H1 (cell line): ENCODE data around the gene MAP3K3. TPM values are rescaled to one million over a fixed set of nuclear protein-coding genes. Genes with fewer than 3 reads are reported as not detected.

Experiments used
- CTCF ChIA-PET: fragments of 300-600 bp; sonication (Branson Sonifier 250); formaldehyde crosslinking; loops from one replicate; lab custom pipeline; 2021; ENCODE audit not compliant: partially characterized antibody; lab: Charles Lee
- POLR2A ChIA-PET: fragments of 300-600 bp; sonication (Branson Sonifier 250); formaldehyde crosslinking; loops from one replicate; lab custom pipeline; 2021; ENCODE audit warnings: inconsistent platforms; ENCODE audit not compliant: partially characterized antibody; lab: Charles Lee
- DNase-seq, 2 experiments: peaks; one replicate each; pipeline versions ENCODE4 v3.0.0 to v3.0.0-alpha.2; 2010 to 2022; ENCODE audit warnings: low spot score in 2 of 2, low read depth in 1 of 2, mixed read lengths in 1 of 2
- FAIRE-seq: peaks from 2 replicates; lab custom pipeline; 2011; peaks lifted over from hg19 to GRCh38; lab: Jason Lieb, UNC
- H2AFZ ChIP-seq: 2 replicates; pipeline ENCODE4 v1.8.1; 2012; ENCODE audit warnings: low read length, inconsistent platforms
- H2AK5ac ChIP-seq: 2 replicates; pipeline ENCODE4 v1.6.1; 2013; ENCODE audit warnings: low read depth, low read length
- H2BK120ac ChIP-seq: replicated peaks from 2 replicates; pipeline ENCODE3; 2013; ENCODE audit warnings: low read depth, low read length, inconsistent platforms
- H2BK12ac ChIP-seq: 2 replicates; pipeline ENCODE4 v1.6.1; 2013; ENCODE audit warnings: low read depth, low read length
- H2BK15ac ChIP-seq: 2 replicates; pipeline ENCODE4 v1.6.1; 2013; ENCODE audit warnings: low read length
- H2BK20ac ChIP-seq: 2 replicates; pipeline ENCODE4 v1.6.1; 2013; ENCODE audit warnings: low read length
- H2BK5ac ChIP-seq: 2 replicates; pipeline ENCODE4 v1.6.1; 2013; ENCODE audit warnings: low read depth, low read length
- H3K14ac ChIP-seq: 2 replicates; pipeline ENCODE4 v1.6.1; 2013; ENCODE audit warnings: inconsistent platforms; ENCODE audit not compliant: insufficient read length
- H3K18ac ChIP-seq: 2 replicates; pipeline ENCODE4 v1.6.1; 2013; ENCODE audit warnings: low read length; ENCODE audit errors: extremely low read depth
- H3K23ac ChIP-seq: 2 replicates; pipeline ENCODE4 v1.6.1; 2013; ENCODE audit warnings: inconsistent platforms; ENCODE audit not compliant: insufficient read length
- H3K23me2 ChIP-seq: 2 replicates; pipeline ENCODE4 v1.6.1; 2013; ENCODE audit warnings: low read depth, low read length
- H3K27ac ChIP-seq: 2 replicates; pipeline ENCODE4 v1.6.1; 2011; ENCODE audit warnings: low read depth, low read length, inconsistent platforms
- H3K27me3 ChIP-seq, 4 experiments: replicated peaks in 1 of 4; 1 replicate in 1 of 4; 2 replicates in 3 of 4; pipeline versions ENCODE4 v1.6.1 to v1.8.1; 2011 to 2013; ENCODE audit warnings: low read length in 3 of 4, mild to moderate bottlenecking in 3 of 4, inconsistent platforms in 2 of 4, mixed read lengths in 2 of 4, moderate library complexity in 1 of 4; ENCODE audit not compliant: control insufficient read depth in 3 of 4, insufficient read depth in 3 of 4; ENCODE audit errors: extremely low read depth in 1 of 4
- H3K36me3 ChIP-seq, 4 experiments: 2 replicates each; pipeline versions ENCODE4 v1.6.1 to v1.8.1; 2011 to 2013; ENCODE audit warnings: mild to moderate bottlenecking in 4 of 4, low read length in 3 of 4, moderate library complexity in 2 of 4, control low read depth in 1 of 4, inconsistent platforms in 1 of 4; ENCODE audit not compliant: insufficient read depth in 4 of 4, control insufficient read depth in 2 of 4
- H3K4ac ChIP-seq: replicated peaks from 2 replicates; pipeline ENCODE3; 2013; ENCODE audit warnings: low read length, low read depth, mixed read lengths, inconsistent platforms; ENCODE audit not compliant: insufficient read length
- H3K4me1 ChIP-seq, 4 experiments: replicated peaks in 1 of 4; 1 replicate in 1 of 4; 2 replicates in 3 of 4; pipeline versions ENCODE4 v1.6.1 to v1.8.1; 2011 to 2013; ENCODE audit warnings: low read length in 3 of 4, inconsistent platforms in 2 of 4, mixed read lengths in 1 of 4; ENCODE audit not compliant: insufficient read depth in 4 of 4, control insufficient read depth in 3 of 4
- H3K4me2 ChIP-seq, 2 experiments: 2 replicates each; pipeline versions ENCODE4 v1.6.1 to v1.8.1; 2011 to 2013; ENCODE audit warnings: low read depth in 2 of 2, low read length in 2 of 2, control low read depth in 1 of 2, inconsistent platforms in 1 of 2, mild to moderate bottlenecking in 1 of 2; ENCODE audit not compliant: insufficient read depth in 1 of 2
- H3K4me3 ChIP-seq, 4 experiments: fragments of 200-600, 300-600 bp in 1 of 4; sonication (generic), shearing (Covaris generic), sonication (Bioruptor Twin) in 1 of 4; 2 replicates each; pipeline versions ENCODE4 v1.5.1 to v1.8.1; 2011 to 2016; ENCODE audit warnings: low read length in 4 of 4, low read depth in 3 of 4, control low read depth in 2 of 4, inconsistent platforms in 2 of 4, mild to moderate bottlenecking in 2 of 4, mixed read lengths in 1 of 4, moderate library complexity in 1 of 4; ENCODE audit not compliant: insufficient read depth in 2 of 4; ENCODE audit errors: extremely low read depth in 1 of 4
- H3K56ac ChIP-seq: replicated peaks from 2 replicates; pipeline ENCODE3; 2013; ENCODE audit warnings: low read depth, mild to moderate bottlenecking, mixed read lengths, low read length, inconsistent platforms; ENCODE audit not compliant: insufficient read length
- H3K79me1 ChIP-seq: 2 replicates; pipeline ENCODE4 v1.6.1; 2013; ENCODE audit warnings: low read depth, low read length, control low read depth
- H3K79me2 ChIP-seq, 2 experiments: 2 replicates each; pipeline versions ENCODE4 v1.6.1 to v1.8.1; 2012 to 2013; ENCODE audit warnings: low read length in 2 of 2, mild to moderate bottlenecking in 2 of 2, inconsistent platforms in 1 of 2; ENCODE audit not compliant: insufficient read depth in 2 of 2, control insufficient read depth in 1 of 2
- H3K9ac ChIP-seq, 4 experiments: replicated peaks in 1 of 4; 1 replicate in 1 of 4; 2 replicates in 3 of 4; pipeline versions ENCODE4 v1.6.1 to v1.8.1; 2011 to 2013; ENCODE audit warnings: low read depth in 3 of 4, low read length in 3 of 4, control low read depth in 2 of 4, mild to moderate bottlenecking in 2 of 4, moderate library complexity in 2 of 4, inconsistent platforms in 1 of 4; ENCODE audit errors: extremely low read depth in 1 of 4
- H3K9me3 ChIP-seq, 2 experiments: 2 replicates each; pipeline versions ENCODE4 v1.6.1 to v1.8.1; 2012 to 2013; ENCODE audit warnings: mild to moderate bottlenecking in 2 of 2, moderate library complexity in 2 of 2, control low read depth in 1 of 2, inconsistent platforms in 1 of 2, low read depth in 1 of 2, low read length in 1 of 2, mixed read lengths in 1 of 2; ENCODE audit not compliant: insufficient read depth in 2 of 2
- H4K20me1 ChIP-seq, 2 experiments: replicated peaks in 1 of 2; 2 replicates each; pipeline versions ENCODE3 to v1.8.1; 2011 to 2013; ENCODE audit warnings: inconsistent platforms in 2 of 2, low read length in 2 of 2, mild to moderate bottlenecking in 1 of 2; ENCODE audit not compliant: insufficient read depth in 2 of 2, control insufficient read depth in 1 of 2
- H4K5ac ChIP-seq: 2 replicates; pipeline ENCODE4 v1.6.1; 2013; ENCODE audit warnings: low read length, low read depth, mixed read lengths, inconsistent platforms; ENCODE audit not compliant: insufficient read length
- H4K8ac ChIP-seq: 2 replicates; pipeline ENCODE4 v1.8.0; 2013; ENCODE audit warnings: mild to moderate bottlenecking, moderate library complexity, low read length, inconsistent platforms; ENCODE audit not compliant: insufficient read depth; ENCODE audit errors: extremely low read depth
- H4K91ac ChIP-seq: replicated peaks from 2 replicates; pipeline ENCODE3; 2013; ENCODE audit warnings: low read length, mixed read lengths, inconsistent platforms; ENCODE audit not compliant: insufficient read length
- BCL11A ChIP-seq, 2 experiments: IDR thresholded peaks; one replicate each; pipeline ENCODE4 v1.6.1; 2011; ENCODE audit warnings: low read depth in 2 of 2, low read length in 2 of 2, mild to moderate bottlenecking in 2 of 2
- CBX5 ChIP-seq: fragments of 300-800, 300-1000 bp; sonication (generic); IDR thresholded peaks from 2 replicates; pipeline ENCODE4 v1.7.1; 2016; ENCODE audit warnings: antibody characterized with exemption, low read length, low read depth
- RBBP5 ChIP-seq: IDR thresholded peaks from 2 replicates; pipeline ENCODE4 v1.7.1; 2012; ENCODE audit warnings: low read depth, mild to moderate bottlenecking, inconsistent platforms, low read length, moderate library complexity, borderline replicate concordance
- TCF12 ChIP-seq: IDR thresholded peaks from 2 replicates; pipeline ENCODE4 v1.6.1; 2011; ENCODE audit warnings: low read depth, mild to moderate bottlenecking, low read length
- WGBS, 2 experiments: shearing (Covaris generic) in 1 of 2; methylation state at CpG; one replicate each; pipeline versions ENCODE4 v1.1.6 to v1.1.7; 2013 to 2015; ENCODE audit warnings: low lambda C conversion rate in 2 of 2, mixed read lengths in 2 of 2, inconsistent platforms in 1 of 2, low coverage in 1 of 2, missing lambda C conversion rate in 1 of 2; ENCODE audit not compliant: insufficient replicate concordance in 2 of 2, insufficient coverage in 1 of 2, insufficient read length in 1 of 2; ENCODE audit errors: extremely low coverage in 1 of 2, missing lambda C conversion rate in 1 of 2; 5-methylcytosine and 5-hydroxymethylcytosine counted together
- polyA plus RNA-seq, 7 experiments: library from polyadenylated mRNA; depleted of rRNA in 3 of 7; stranded (reverse) in 5 of 7; unstranded in 2 of 7; fragments of >200 nt in 5 of 7; fragments of 200-250 nt in 2 of 7; gene quantifications; 1 replicate in 5 of 7; 2 replicates in 1 of 7; 4 replicates in 1 of 7; pipeline versions ENCODE4 v1.2.1 to v1.2.3, GENCODE V29; 2011 to 2013; ENCODE audit warnings: missing spikeins in 2 of 7, mixed read lengths in 2 of 7
- total RNA-seq: library from RNA; stranded (reverse); fragmentation: NEBNext Ultra II Directional; extraction: Animal tissue kit (Norgen Biotek cat#: 25700); gene quantifications from 2 replicates; pipeline ENCODE4 v1.2.1, GENCODE V29; 2021
- TF ChIP-seq, protein P1 (sequence below), 3 experiments: IDR thresholded peaks; 1 replicate in 2 of 3; 2 replicates in 1 of 3; pipeline versions ENCODE4 v1.5.1 to v1.6.1; 2011; ENCODE audit warnings: low read length in 3 of 3, mild to moderate bottlenecking in 3 of 3, inconsistent platforms in 2 of 3, low read depth in 1 of 3, moderate library complexity in 1 of 3; ENCODE audit not compliant: insufficient read depth in 1 of 3; ENCODE audit errors: control extremely low read depth in 1 of 3

The MAP3K3 gene
- total and polyA plus RNA-seq, 2 of the 8 experiments (the other 6 are each of a cell fraction or from before 2014, with no cell fraction given) = 10.3 to 21.0 TPM

DNA sequence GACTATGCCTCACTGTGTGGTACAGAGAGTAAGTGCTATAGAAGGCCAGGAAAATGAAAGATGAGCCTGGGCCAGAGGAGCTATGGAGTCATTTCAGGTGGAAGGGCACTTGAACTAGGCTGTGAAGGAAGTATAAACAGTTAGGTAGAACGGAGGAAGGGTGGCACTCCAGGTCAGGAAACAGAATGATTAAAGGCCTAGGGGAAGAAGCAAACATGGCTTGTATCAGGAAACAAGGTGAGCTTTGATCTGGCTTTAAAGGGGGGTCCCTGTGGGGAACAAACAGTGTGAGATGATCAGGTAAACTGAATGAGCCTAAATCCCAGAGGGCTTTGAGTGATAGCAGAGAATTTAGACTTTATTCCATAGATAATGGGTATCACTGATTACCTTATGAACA is 16.9 kb downstream of the MAP3K3 start:
- peaks cover 0 to 4% (median 2%) of the 10 kb centered on the region in 4 experiments; a peak in 3 of 7 replicates for H3K4me1 ChIP-seq
- no peak overlapping the region for H2BK12ac ChIP-seq
- no peak overlapping the region for H4K8ac ChIP-seq
- no peak overlapping the region for H4K91ac ChIP-seq
- H3K9me3 ChIP-seq = no peaks in the 10 kb centered on the region
- H3K56ac ChIP-seq = no peak overlapping the region
- no peak overlapping the region for H3K4me3 ChIP-seq
- H3K23me2 ChIP-seq = no peaks in the 10 kb centered on the region
- no peak overlapping the region for H3K23ac ChIP-seq
- H3K27ac ChIP-seq = no peak overlapping the region
- H4K20me1 ChIP-seq = peaks cover 0 to 2% of the 10 kb centered on the region in 2 experiments
- no peak overlapping the region for H3K4ac ChIP-seq
- no peak for FAIRE-seq
- WGBS, 2 experiments = 63% methylated on average over 1 of the region's 1 CpG; no CpG with 5 or more reads in 1 of the 2 experiments
- no peak overlapping the region for H3K4me2 ChIP-seq
- no peak overlapping the region for H2AFZ ChIP-seq
- no peak for DNase-seq
- H2BK120ac ChIP-seq = no peak overlapping the region
- ChIA-PET CTCF (interaction anchor here (0.7 to 2.7 kb wide), 9 partner anchors 9 to 214 kb away, joined by 3 to 10 read pairs (median 3); no protein-coding TSS in a partner anchor), POLR2A (no interaction called here)
- no peak overlapping the region for H2AK5ac ChIP-seq
- no peak overlapping the region for H3K9ac ChIP-seq
- H3K14ac ChIP-seq = no peak overlapping the region
- no peak overlapping the region for H3K18ac ChIP-seq
- H2BK20ac ChIP-seq = no peak overlapping the region
- no peaks in the 10 kb centered on the region for H3K79me2 ChIP-seq
- H3K79me1 ChIP-seq = no peaks in the 10 kb centered on the region
- H3K36me3 ChIP-seq = peaks cover 0 to 7% (median 1%) of the 10 kb centered on the region in 4 experiments; a peak in 3 of 8 replicates
- no peak overlapping the region for H2BK5ac ChIP-seq
- no peak overlapping the region for H2BK15ac ChIP-seq
- no peaks in the 10 kb centered on the region for H3K27me3 ChIP-seq
- H4K5ac ChIP-seq = no peak overlapping the region
- no peak for TF ChIP-seq BCL11A (IDR thresholded peaks at IDR 0.05; ENCODE audit: low read depth in 2 of 2, low read length in 2 of 2)
- TF ChIP-seq TCF12 = no peak
- TF ChIP-seq CBX5 = no peak
- TF ChIP-seq, protein P1, sequence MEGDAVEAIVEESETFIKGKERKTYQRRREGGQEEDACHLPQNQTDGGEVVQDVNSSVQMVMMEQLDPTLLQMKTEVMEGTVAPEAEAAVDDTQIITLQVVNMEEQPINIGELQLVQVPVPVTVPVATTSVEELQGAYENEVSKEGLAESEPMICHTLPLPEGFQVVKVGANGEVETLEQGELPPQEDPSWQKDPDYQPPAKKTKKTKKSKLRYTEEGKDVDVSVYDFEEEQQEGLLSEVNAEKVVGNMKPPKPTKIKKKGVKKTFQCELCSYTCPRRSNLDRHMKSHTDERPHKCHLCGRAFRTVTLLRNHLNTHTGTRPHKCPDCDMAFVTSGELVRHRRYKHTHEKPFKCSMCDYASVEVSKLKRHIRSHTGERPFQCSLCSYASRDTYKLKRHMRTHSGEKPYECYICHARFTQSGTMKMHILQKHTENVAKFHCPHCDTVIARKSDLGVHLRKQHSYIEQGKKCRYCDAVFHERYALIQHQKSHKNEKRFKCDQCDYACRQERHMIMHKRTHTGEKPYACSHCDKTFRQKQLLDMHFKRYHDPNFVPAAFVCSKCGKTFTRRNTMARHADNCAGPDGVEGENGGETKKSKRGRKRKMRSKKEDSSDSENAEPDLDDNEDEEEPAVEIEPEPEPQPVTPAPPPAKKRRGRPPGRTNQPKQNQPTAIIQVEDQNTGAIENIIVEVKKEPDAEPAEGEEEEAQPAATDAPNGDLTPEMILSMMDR (IDR thresholded peaks at IDR 0.05; ENCODE audit: control extremely low read depth in 1 of 3, insufficient read depth in 1 of 3, low read depth in 1 of 3, low read length in 3 of 3) = no peak
- no peak for TF ChIP-seq RBBP5
